Stimulated activated CD4-positive, alpha-beta T cell treated with anti-CD3 and anti-CD28 coated beads, Interleukin-4, amount 100 ng/mL, for 24 hours (primary cell): Measurements from ENCODE around the gene SDCBP2.

ENCODE experiments used
- DNase-seq: peaks from one replicate; pipeline ENCODE4 v3.0.0-alpha.2; 2020

Gene SDCBP2

DNA sequence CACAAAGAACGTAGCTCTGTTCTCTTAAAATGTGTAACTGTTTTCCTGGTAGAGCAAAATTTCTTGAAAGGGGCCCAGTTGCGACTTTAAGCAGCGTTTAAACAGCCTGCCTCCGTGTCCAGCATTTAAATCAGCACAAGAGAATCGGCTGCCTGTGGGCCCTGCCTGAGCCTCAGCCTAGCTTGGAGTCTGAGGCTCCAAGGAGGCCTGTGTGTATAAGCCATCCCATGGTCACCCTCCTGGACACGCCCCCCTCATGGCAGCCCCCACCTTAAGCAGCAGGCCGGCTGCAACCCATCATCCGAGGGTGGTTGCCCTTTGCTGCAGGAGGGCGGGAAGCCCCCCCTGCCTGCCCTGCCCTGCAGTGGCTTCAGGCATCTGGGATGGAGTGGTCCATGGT is 18.9 kb downstream of the SDCBP2 start:
- DNase-seq: no peak

- no peak for DNase-seq
Observed at GRCh38 chr20:1309439-1309847, 19.5 kb downstream of the SDCBP2 start.

DNA sequence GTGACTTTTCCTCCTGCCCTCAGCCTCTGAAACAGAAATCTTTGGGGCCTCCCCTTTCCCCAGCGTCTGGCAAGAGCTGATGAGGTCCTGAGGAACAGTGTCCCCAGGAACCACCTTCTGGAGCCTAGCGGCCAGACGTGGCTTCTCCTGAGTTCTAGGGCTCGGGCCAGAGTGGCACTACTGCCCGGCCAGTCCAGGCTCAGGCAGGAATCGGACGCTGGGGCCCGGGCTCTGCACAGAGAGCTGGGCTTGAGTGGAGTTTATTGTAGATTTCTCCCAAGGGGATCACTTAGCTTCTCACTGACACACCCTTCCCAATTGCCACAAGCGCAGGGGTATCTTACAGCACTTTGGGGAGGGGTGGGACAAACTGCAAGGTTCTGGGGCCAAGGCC is 20.2 kb downstream of the SDCBP2 start:
- no peak for DNase-seq

GRCh38 chr20:1308067-1308701 is 20.8 kb downstream of the SDCBP2 start:
- no peak for DNase-seq

- DNase-seq: no peak
Observed at GRCh38 chr20:1307571-1307971, 21.4 kb downstream of the SDCBP2 start.

DNA sequence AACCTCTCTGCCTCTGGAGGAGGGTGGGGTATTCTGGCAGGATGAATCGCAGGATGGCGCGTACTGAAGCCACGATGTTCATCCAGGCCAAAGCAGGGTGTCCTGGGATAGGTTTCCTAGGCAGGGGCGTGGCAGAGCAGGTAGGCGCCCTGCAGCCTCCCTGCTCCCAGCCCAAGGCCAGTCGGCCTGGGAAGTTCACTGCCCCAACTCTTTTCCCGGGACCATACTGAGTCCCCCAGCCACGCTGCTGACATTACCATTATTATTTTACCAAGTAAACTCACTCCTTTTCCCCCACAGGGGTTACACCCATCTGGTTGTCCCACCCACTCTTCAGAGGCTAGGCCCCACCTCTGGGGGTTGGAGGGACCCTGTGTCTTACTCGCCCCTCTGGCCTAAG is 21.8 kb downstream of the SDCBP2 start:
- no peak for DNase-seq

DNA sequence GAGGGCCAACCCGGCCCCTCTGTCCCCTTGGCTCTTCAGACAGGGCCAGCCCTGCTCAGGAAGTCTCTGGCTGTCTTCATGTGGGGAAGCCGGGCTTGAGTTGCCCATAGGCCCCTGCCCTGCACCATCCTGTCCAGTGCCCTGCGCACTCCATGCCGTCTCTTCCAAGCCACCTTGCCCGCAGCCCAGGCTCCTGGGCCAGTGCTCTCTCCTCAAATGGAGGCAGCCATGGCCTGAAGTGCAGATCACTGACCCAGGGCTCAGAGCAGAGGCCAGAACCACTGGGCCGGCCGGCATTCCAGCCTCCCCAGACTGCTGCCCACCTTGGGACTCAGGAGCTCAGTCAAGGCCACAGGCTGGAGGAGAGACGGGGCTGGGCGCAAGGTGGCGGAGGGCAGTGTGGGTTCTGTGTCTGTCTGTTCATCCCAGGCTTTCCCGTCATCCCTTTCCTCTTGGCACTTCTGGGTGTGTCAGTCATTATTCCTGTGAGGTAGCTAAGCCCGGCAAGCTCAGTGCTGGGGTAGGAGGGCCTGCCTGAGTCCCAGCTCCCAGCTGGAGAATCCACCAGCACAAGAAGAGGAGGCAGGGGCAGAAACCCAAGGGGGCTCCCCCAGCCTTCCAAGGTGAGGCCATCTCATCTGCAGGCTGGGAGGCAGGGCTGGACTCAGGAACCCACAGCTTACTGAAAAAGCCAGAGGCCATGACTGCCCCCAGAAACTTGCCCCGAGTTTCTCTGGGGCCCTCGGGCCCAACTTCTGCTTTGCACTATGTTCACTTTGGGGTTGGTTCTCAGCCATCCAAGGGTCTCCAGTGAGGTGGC is 22.4 kb downstream of the SDCBP2 start:
- DNase-seq: no peak

DNA sequence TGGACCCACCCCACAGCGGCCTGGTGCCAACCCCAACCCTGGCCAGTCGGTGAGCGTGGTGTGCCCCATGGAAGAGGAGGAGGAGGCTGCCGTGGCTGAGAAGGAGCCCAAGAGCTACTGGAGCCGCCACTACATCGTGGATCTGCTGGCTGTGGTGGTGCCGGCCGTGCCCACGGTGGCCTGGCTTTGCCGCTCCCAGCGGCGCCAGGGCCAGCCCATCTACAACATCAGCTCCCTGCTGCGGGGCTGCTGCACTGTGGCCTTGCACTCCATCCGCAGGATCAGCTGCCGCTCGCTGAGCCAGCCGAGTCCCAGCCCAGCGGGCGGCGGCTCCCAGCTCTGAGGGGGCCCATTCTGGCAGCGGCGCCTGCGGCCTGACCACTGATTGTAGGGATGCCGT is 23.2 kb downstream of the SDCBP2 start:
- DNase-seq: no peak

GRCh38 chr20:1304710-1305515 is 24.0 kb downstream of the SDCBP2 start:
- no peak for DNase-seq

- no peak for DNase-seq
Observed at GRCh38 chr20:1302685-1303541, 26.0 kb downstream of the SDCBP2 start.

- DNase-seq: peak; percentile 43
Observed at GRCh38 chr20:1301031-1301529, 27.9 kb downstream of the SDCBP2 start.

- no peak for DNase-seq
Observed at GRCh38 chr20:1300083-1300840, 28.7 kb downstream of the SDCBP2 start.

DNA sequence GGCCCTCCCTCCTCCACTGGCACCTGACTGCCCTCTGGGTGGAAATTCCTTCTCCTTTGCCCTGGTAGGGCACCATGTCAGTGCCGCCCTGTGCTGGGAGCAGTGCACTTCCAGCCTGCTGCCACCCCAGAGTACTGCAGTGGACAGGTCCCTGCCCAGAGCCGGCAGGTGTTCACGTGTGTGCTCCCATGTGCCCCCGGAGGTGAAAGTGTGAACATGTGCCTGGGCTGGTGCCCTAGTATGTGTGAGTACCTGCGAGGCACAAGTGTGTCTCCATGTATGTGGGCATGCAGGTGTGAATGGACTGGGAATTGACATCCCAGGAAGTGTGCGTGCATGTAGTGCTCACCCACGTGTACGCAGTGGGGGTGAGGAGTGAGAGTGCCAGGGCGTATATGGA is 29.4 kb downstream of the SDCBP2 start:
- peak; percentile 50 for DNase-seq

DNA sequence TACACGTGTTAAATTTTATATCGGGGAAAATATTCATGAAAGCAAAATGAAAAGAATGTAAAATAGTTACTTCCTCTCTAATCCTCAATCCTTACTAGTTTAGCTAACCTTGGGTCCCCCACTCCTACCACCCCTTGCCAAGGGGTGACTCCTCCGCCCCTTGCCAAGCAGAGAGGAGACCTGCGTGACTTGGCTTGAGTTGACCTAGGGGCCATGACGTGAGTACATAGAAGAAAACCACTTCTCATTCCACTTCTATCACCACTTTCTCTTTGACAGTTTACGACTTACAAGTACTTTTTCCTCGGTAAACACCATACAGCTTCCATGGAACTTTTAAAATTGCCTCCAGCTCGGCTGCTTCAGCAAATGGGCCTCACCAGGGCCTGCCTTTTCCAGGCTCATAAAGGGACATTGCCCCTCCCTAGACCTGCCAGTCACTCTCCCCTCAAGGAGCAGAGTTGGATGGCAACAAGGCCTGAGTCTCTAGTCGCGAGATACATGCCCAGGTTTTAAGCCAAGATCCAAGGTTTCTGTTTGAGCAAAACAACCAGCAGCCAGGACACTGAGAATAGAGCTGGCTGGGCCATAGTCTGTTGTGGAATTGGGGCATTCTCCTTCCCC is 29.9 kb downstream of the SDCBP2 start:
- DNase-seq: no peak

- DNase-seq: no peak
Observed at GRCh38 chr20:1298166-1298565, 30.8 kb downstream of the SDCBP2 start.

- DNase-seq: no peak
Observed at GRCh38 chr20:1297486-1297885, 31.5 kb downstream of the SDCBP2 start.

DNA sequence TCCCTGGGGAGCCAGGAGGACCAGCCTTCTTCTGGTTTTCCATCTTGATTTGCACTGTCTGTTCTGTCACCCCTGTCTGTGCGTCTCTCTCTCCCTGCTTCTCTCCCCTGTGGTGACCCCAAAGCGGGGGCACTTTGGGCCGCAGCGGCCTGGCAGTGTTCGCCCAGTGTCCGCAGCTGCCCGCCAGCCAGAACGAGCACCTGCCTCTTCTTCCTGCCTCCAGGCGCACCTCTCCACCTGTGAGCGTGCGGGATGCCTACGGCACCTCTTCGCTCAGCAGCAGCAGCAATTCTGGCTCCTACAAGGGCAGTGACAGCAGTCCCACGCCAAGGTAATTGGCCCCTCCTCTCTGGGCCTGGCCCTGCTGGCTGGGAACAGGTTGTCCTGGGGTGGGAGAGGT is 32.0 kb downstream of the SDCBP2 start:
- DNase-seq: no peak

- DNase-seq: no peak
Observed at GRCh38 chr20:1296117-1296610, 32.8 kb downstream of the SDCBP2 start.

GRCh38 chr20:1295276-1295930 is 33.5 kb downstream of the SDCBP2 start:
- no peak for DNase-seq

DNA sequence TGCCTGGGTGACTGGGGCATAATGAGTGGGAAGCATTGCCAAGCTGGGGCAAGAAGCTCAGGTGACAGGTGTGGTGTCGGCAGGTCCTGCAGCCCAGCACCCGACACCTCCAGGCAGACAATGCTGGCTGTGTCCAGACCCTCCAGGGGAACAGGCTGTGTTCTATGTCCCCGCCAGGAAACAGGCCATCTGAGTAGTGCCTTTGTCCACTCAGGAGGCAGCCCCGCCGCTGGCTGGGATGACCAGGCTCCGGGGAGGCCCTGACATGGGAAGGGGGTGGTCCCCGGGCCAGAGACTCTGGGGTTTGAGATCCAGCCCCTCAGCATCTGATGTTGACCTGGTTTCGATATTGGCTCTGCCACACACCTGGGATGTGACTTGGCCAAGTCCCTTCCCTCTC is 34.4 kb downstream of the SDCBP2 start:
- DNase-seq: no peak
